SK-N-MC (cell line): ENCODE measurements around the gene AP3S2.

Experiments used
- DNase-seq: peaks from one replicate; pipeline ENCODE4 v3.0.0-alpha.2; 2011; ENCODE audit warnings: low read depth, low spot score
- H3K27ac ChIP-seq: fragments of 200-600 bp; sonication (generic); 2 replicates; pipeline ENCODE4 v1.5.1; 2016; ENCODE audit warnings: mixed run types
- H3K36me3 ChIP-seq: fragments of 200-600 bp; sonication (generic); 2 replicates; pipeline ENCODE4 v1.6.1; 2017; ENCODE audit warnings: antibody characterized with exemption, low read length, mixed read lengths; ENCODE audit not compliant: insufficient read depth
- H3K4me3 ChIP-seq: fragments of 200-600 bp; sonication (generic); 2 replicates; pipeline ENCODE4 v1.5.1; 2016
- H3K9ac ChIP-seq: fragments of 200-600 bp; sonication (generic); 2 replicates; pipeline ENCODE4 v1.8.0; 2017; ENCODE audit warnings: mixed run types, mixed read lengths; ENCODE audit not compliant: insufficient read length
- H3K9me3 ChIP-seq: fragments of 200-600 bp; sonication (generic); 2 replicates; pipeline ENCODE4 v1.6.1; 2017; ENCODE audit warnings: low read depth, mild to moderate bottlenecking, antibody characterized with exemption, low read length, moderate library complexity, mixed read lengths
- EZH2 ChIP-seq: fragments of 200-600 bp; sonication (generic); IDR thresholded peaks from one replicate; pipeline ENCODE4 v1.6.1; 2017; ENCODE audit warnings: antibody characterized with exemption
- FOXP2 ChIP-seq: optimal IDR thresholded peaks from 2 replicates; pipeline ENCODE3; 2011; ENCODE audit warnings: mild to moderate bottlenecking, moderate library complexity; ENCODE audit not compliant: insufficient read depth; ENCODE audit errors: extremely low read length, control extremely low read depth
- POLR2AphosphoS5 ChIP-seq: IDR thresholded peaks from 2 replicates; pipeline ENCODE4 v1.6.1; 2012; ENCODE audit warnings: mild to moderate bottlenecking, low read depth, low read length, borderline replicate concordance

AP3S2 gene

GRCh38 chr15:89822026-89822425 lies 71.8 kb downstream of the AP3S2 start:
- no peak for DNase-seq
- no peak overlapping the region for H3K27ac ChIP-seq
- TF ChIP-seq POLR2AphosphoS5 (no peak), EZH2 (no peak)
- no peaks in the 10 kb centered on the region for H3K36me3 ChIP-seq
- H3K4me3 ChIP-seq, result no peak overlapping the region
- H3K9ac ChIP-seq, result no peak overlapping the region
- no peaks in the 10 kb centered on the region for H3K9me3 ChIP-seq

- H3K9me3 ChIP-seq, result no peaks in the 10 kb centered on the region
- H3K36me3 ChIP-seq, result no peaks in the 10 kb centered on the region
- H3K9ac ChIP-seq, result no peak overlapping the region
- no peak for DNase-seq
- no peak overlapping the region for H3K4me3 ChIP-seq
- TF ChIP-seq POLR2AphosphoS5, result no peak
- TF ChIP-seq FOXP2, result no peak
- no peak for TF ChIP-seq EZH2
- H3K27ac ChIP-seq, result no peak overlapping the region
Measured at GRCh38 chr15:89820666-89821611, 72.9 kb downstream of the AP3S2 start.

- no peak for DNase-seq
- Histone ChIP-seq H3K9me3 (no peaks in the 10 kb centered on the region), H3K27ac (no peak overlapping the region), H3K4me3 (no peak overlapping the region), H3K9ac (peak overlapping the region; percentile 3), H3K36me3 (no peaks in the 10 kb centered on the region)
- TF ChIP-seq EZH2 (no peak), POLR2AphosphoS5 (no peak), FOXP2 (no peak)
Measured at GRCh38 chr15:89818287-89818686, 75.5 kb downstream of the AP3S2 start.

GRCh38 chr15:89817701-89818280 lies 76.0 kb downstream of the AP3S2 start:
- H3K36me3 ChIP-seq, result no peaks in the 10 kb centered on the region
- H3K27ac ChIP-seq, result no peak overlapping the region
- no peak for DNase-seq
- H3K4me3 ChIP-seq, result no peak overlapping the region
- no peaks in the 10 kb centered on the region for H3K9me3 ChIP-seq
- peak overlapping the region; percentile 3 for H3K9ac ChIP-seq
- TF ChIP-seq EZH2, result no peak
- no peak for TF ChIP-seq FOXP2
- no peak for TF ChIP-seq POLR2AphosphoS5

- TF ChIP-seq FOXP2, result no peak
- no peak for TF ChIP-seq POLR2AphosphoS5
- no peak for TF ChIP-seq EZH2
- DNase-seq, result no peak
- Histone ChIP-seq H3K9ac (no peak overlapping the region), H3K4me3 (no peak overlapping the region), H3K27ac (no peak overlapping the region), H3K9me3 (no peaks in the 10 kb centered on the region), H3K36me3 (no peaks in the 10 kb centered on the region)
Measured at GRCh38 chr15:89815769-89816168, 78.0 kb downstream of the AP3S2 start.

- Histone ChIP-seq H3K27ac (no peak overlapping the region), H3K9me3 (no peaks in the 10 kb centered on the region), H3K9ac (no peak overlapping the region), H3K36me3 (no peaks in the 10 kb centered on the region), H3K4me3 (no peak overlapping the region)
- no peak for DNase-seq
- no peak for TF ChIP-seq FOXP2
- TF ChIP-seq EZH2, result no peak
- no peak for TF ChIP-seq POLR2AphosphoS5
Measured at GRCh38 chr15:89814112-89814742, 79.6 kb downstream of the AP3S2 start.

GRCh38 chr15:89813381-89814111 lies 80.2 kb downstream of the AP3S2 start:
- H3K9ac ChIP-seq, result no peak overlapping the region
- no peak for TF ChIP-seq POLR2AphosphoS5
- TF ChIP-seq FOXP2, result no peak
- TF ChIP-seq EZH2, result no peak
- no peak overlapping the region for H3K27ac ChIP-seq
- no peak for DNase-seq
- H3K4me3 ChIP-seq, result no peak overlapping the region
- H3K9me3 ChIP-seq, result no peaks in the 10 kb centered on the region
- H3K36me3 ChIP-seq, result no peaks in the 10 kb centered on the region

GRCh38 chr15:89812847-89813320 lies 80.9 kb downstream of the AP3S2 start:
- DNase-seq, result no peak

More at GRCh38 chr15:89812847-89813320, 80.9 kb downstream of the AP3S2 start:
- H3K36me3 ChIP-seq, result no peaks in the 10 kb centered on the region
- H3K9me3 ChIP-seq, result no peaks in the 10 kb centered on the region
- H3K27ac ChIP-seq, result no peak overlapping the region
- no peak overlapping the region for H3K9ac ChIP-seq
- H3K4me3 ChIP-seq, result no peak overlapping the region
- no peak for TF ChIP-seq POLR2AphosphoS5
- TF ChIP-seq FOXP2, result no peak
- no peak for TF ChIP-seq EZH2
